HG03108 (cell line): ENCODE results near the gene VAV2.

Source experiments
- ATAC-seq: cut with Tn5 transposase; IDR thresholded peaks from one replicate; pipeline ENCODE4 v1.9.1; 2021; ENCODE audit warnings: moderate library complexity; ENCODE audit not compliant: unreplicated experiment

VAV2 gene

GRCh38 chr9:133981589-133981957 is 10.6 kb downstream of the VAV2 start:
- ATAC-seq, result no peak

DNA sequence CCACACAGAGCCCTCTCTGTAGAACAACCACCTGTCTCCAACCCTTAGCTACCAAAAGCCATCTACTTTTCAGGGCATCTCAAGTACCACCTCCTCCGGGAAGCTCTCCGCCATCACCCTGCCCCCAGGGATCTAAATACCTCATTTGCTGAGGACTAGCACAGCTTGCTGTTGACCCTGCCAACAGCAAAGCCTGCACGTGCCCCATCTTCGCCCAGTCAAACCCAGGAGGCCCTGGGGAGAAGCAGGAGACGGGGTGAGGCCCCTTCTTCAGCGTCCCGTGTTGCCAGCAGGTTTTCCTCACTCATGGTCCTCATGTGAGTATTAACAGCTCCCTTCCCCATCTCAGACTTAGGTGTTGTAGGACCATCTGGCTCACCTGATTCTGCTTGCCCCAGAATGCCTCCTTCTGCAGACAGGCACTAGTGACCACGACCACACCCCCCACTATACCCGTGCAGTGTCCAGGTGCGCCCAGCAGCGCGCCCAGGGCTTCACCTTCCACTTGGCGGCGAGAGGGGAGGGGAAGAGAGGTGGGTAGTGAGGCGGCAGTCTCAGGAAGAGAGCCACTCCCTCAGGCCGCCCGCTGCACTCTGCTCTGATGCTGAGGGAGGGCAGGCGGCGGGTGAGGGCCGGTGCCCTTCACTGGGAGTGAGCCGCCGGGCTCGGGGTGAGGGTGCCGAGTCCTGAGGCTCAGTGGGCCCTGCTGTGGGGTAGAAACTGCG is 11.1 kb downstream of the VAV2 start:
- ATAC-seq, result no peak

GRCh38 chr9:133979921-133980863 is 11.9 kb downstream of the VAV2 start:
- ATAC-seq, result peak; percentile 22

- ATAC-seq, result peak; percentile 49
These were observed 12.7 kb downstream of the VAV2 start for GRCh38 chr9:133979273-133979920.

- ATAC-seq, result no peak
These were observed 13.2 kb downstream of the VAV2 start for GRCh38 chr9:133978899-133979272.

GRCh38 chr9:133978226-133978898 is 13.8 kb downstream of the VAV2 start:
- ATAC-seq, result no peak

GRCh38 chr9:133977421-133978201 is 14.5 kb downstream of the VAV2 start:
- no peak for ATAC-seq

- ATAC-seq, result no peak
These were observed 15.2 kb downstream of the VAV2 start for GRCh38 chr9:133976887-133977286.

GRCh38 chr9:133976191-133976861 is 15.8 kb downstream of the VAV2 start:
- ATAC-seq, result no peak

- no peak for ATAC-seq
These were observed 16.6 kb downstream of the VAV2 start for GRCh38 chr9:133975511-133975910.

GRCh38 chr9:133974631-133975341 is 17.3 kb downstream of the VAV2 start:
- no peak for ATAC-seq

GRCh38 chr9:133973791-133974630 is 18.1 kb downstream of the VAV2 start:
- ATAC-seq, result no peak

DNA sequence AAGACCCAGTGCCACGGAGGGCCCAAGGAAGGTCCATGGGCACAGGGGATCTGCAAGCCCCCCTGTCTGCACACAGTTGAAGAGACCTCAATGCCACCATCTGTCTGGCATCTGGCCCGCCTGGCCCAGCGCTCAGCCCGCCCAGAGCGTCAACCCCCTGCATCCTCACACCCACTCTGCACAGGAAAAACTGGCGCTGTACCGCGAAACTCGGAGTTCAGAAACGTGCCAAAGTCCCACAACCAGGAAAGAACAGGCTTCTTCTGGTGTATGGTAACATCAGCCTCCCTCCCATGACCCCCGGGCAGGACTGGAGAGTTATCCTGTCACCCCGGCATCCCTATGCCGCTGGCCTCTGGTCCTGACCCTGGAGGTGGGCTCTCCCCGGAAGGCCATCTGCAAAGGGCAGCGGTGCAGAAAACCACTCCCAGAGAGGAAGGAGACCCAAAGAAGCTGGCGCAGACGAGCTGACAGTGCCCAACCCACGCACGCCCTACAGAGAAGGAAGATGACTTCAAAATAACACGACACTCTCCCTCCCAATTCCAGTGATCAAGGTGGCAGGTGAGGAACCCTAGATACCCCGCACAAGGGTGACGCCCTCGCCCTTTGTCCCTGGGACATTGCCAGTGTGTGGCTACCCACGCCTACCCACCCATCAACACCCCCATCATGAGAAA is 18.9 kb downstream of the VAV2 start:
- no peak for ATAC-seq

DNA sequence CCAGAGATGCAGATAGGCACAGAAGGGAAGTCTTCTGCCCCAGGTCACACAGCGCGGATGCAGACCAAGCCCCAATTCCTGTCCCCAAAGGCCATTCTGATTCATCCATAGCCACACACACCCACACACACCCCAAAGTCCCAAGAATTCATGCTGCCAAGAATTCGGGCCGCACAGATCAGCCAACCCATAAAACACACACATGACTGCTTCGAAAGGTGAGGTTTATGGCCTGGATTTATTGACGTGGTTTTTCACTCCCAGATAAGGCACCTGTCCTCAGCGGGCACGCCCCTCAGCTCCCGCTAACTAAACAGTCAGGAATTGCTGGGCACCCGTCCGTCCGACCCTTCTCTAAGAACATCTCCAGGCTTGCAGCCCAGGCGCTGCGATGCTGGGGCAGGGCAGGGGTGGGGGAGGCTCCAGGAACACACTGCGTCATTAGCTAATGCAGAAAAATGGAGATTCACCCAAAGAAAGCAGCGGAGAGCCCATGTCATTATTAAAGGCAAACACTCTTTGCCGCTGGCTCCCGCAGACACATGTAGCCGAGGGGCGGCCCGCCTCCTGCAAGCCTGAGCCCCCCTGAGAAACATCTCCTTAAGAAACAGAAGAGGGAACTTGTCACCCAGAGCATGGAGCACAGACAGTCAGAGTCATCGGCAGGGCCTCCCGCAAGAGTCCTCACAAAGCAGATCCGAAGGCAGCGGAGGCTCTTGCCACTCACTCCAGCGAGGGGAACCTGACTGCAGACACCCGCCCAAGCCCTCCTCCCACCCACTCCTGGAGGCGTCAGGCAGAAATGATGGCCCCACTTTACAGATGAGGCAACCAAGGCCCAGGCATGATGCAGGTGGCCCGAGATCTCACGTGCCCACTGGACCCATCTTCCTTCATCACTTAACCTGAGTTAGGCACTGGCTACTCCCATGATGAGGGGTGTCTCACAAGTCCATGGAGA is 19.9 kb downstream of the VAV2 start:
- no peak for ATAC-seq

DNA sequence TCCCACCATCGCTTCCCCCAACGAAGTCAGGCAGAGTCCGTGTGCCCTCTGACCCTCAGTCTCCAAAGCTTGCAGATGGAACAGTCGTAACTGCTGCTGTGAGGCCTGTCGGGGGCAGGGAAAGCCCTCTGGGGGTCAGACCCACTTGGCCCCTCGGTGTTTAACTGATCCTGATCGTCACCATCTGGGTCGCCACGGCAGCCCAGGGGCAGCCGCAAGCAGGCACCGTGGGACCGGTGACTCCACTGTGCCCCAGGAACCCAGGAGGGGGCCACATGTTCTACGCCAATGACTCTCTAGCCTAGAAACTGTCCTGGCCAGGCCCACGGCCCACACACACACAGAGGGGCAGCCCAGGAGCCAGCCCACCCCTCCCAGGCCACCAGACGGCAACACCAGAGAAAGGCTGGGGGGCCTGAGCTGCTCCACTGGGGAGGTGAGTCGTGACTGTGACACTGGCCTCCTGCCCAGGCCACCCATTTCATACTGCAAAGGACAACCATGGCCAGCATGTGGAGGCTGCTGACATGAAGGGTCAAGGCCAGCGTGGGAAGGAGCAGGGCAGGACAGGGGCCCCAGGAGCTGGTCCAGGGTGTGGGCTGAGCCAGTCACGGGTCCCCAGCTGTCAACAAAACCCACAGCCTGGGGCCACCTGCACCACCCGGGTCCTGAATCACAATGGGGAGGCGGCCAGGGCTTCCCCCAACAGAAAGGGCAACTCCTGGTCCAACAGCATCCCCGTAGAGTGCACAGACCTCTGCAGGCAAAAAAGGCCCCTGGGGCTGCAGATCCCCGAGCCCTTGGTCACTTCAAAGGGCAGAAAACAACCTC is 20.8 kb downstream of the VAV2 start:
- ATAC-seq, result no peak

- no peak for ATAC-seq
These were observed 21.5 kb downstream of the VAV2 start for GRCh38 chr9:133970581-133971058.
